Mesothelial cell of epicardium (in vitro differentiated cells): ENCODE data around the gene CADM4. TPM values are rescaled to one million over a fixed set of nuclear protein-coding genes. Genes with fewer than 3 reads are reported as not detected.
"Not testable (repeated sequence)": the region's sequence is repeated elsewhere in the genome, so short reads cannot be mapped to it uniquely, and the experiment has no call there.

ENCODE experiments used
- DNase-seq, 2 experiments: peaks; one replicate each; pipeline ENCODE4 v3.0.0; 2021; ENCODE audit warnings: low spot score in 2 of 2; ENCODE audit not compliant: unreplicated experiment in 2 of 2
- H3K27ac Mint-ChIP-seq: 2 replicates; pipeline ENCODE4 v1.8.0; 2021; ENCODE audit warnings: mixed read lengths
- H3K27me3 Mint-ChIP-seq: 2 replicates; pipeline ENCODE4 v1.8.0; 2021; ENCODE audit warnings: low read depth, mixed read lengths
- H3K36me3 Mint-ChIP-seq: 2 replicates; pipeline ENCODE4 v1.8.0; 2021; ENCODE audit warnings: mixed read lengths
- H3K4me1 Mint-ChIP-seq: 2 replicates; pipeline ENCODE4 v1.8.0; 2021; ENCODE audit warnings: mixed read lengths
- H3K4me3 Mint-ChIP-seq: 2 replicates; pipeline ENCODE4 v1.8.0; 2021; ENCODE audit warnings: mild to moderate bottlenecking, moderate library complexity, mixed read lengths
- H3K9me3 Mint-ChIP-seq: 2 replicates; pipeline ENCODE4 v1.8.0; 2021; ENCODE audit warnings: mixed read lengths
- total RNA-seq: library from RNA; stranded (reverse); gene quantifications from 3 replicates; pipeline ENCODE4 v1.2.1, GENCODE V29; 2021
- TF ChIP-seq, protein P1 (sequence below): fragments of 200-600 bp; sonication (generic); IDR thresholded peaks from one replicate; pipeline ENCODE4 v1.5.0; 2021; ENCODE audit warnings: antibody characterized with exemption; ENCODE audit not compliant: unreplicated experiment

The CADM4 gene
- total RNA-seq, 1 donor from 2014 or later: 47.1 TPM

GRCh38 chr19:43682824-43683661 is 43.4 kb upstream of the CADM4 start:
- TF ChIP-seq, protein P1, sequence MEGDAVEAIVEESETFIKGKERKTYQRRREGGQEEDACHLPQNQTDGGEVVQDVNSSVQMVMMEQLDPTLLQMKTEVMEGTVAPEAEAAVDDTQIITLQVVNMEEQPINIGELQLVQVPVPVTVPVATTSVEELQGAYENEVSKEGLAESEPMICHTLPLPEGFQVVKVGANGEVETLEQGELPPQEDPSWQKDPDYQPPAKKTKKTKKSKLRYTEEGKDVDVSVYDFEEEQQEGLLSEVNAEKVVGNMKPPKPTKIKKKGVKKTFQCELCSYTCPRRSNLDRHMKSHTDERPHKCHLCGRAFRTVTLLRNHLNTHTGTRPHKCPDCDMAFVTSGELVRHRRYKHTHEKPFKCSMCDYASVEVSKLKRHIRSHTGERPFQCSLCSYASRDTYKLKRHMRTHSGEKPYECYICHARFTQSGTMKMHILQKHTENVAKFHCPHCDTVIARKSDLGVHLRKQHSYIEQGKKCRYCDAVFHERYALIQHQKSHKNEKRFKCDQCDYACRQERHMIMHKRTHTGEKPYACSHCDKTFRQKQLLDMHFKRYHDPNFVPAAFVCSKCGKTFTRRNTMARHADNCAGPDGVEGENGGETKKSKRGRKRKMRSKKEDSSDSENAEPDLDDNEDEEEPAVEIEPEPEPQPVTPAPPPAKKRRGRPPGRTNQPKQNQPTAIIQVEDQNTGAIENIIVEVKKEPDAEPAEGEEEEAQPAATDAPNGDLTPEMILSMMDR: no peak
- no peaks in the 10 kb centered on the region for H3K36me3 Mint-ChIP-seq
- no peak overlapping the region for H3K4me3 Mint-ChIP-seq
- H3K27ac Mint-ChIP-seq: no peak overlapping the region
- peaks cover 8% of the 10 kb centered on the region for H3K4me1 Mint-ChIP-seq
- peaks cover 3% of the 10 kb centered on the region for H3K27me3 Mint-ChIP-seq
- H3K9me3 Mint-ChIP-seq: no peaks in the 10 kb centered on the region
- DNase-seq: no peak

DNA sequence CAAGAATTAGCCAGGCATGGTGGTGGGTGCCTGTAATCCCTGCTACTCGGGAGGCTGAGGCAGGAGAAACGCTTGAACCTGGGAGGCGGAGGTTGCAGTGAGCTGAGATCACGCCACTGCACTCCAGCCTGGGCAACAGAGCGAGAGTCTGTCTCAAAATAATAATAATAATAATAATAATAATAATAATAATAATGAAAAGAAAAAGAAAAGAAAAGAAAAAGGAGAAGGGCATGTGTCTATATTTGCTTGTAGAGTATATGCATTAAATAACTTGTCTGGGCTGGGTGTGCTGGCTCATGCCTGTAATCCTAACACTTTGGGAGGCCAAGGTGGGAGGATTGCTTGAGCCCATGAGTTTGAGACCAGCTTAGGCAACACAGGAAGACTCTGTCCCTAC is 42.6 kb upstream of the CADM4 start:
- not testable (repeated sequence) for H3K4me3 Mint-ChIP-seq, H3K9me3 Mint-ChIP-seq, DNase-seq, H3K4me1 Mint-ChIP-seq, H3K27me3 Mint-ChIP-seq, H3K27ac Mint-ChIP-seq, H3K36me3 Mint-ChIP-seq

DNA sequence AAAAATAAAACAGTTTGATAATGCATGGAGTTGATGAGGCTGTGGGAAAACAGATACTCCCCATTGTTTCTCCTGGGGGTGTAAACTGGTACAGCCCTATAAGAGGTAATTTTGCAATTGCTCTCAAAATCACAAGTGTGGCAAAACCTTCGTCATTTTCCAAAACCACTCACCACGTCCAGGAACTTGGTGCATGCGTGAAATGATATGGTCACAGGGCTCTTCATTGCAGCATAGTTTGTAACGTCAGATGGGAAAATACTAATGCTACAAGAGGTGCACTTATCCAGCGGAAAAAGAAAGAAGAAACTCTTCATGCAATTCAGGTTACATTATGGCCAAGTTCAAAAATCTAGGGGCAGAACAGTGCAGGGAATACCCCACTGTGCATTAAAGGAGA is 42.2 kb upstream of the CADM4 start:
- Mint-ChIP-seq H3K36me3 (no peaks in the 10 kb centered on the region), H3K4me3 (no peak overlapping the region), H3K4me1 (peaks cover 10% of the 10 kb centered on the region), H3K27me3 (peaks cover 3% of the 10 kb centered on the region), H3K9me3 (no peaks in the 10 kb centered on the region), H3K27ac (no peak overlapping the region)
- TF ChIP-seq, protein P1: no peak
- no peak for DNase-seq

- no peaks in the 10 kb centered on the region for H3K9me3 Mint-ChIP-seq
- peaks cover 3% of the 10 kb centered on the region for H3K27me3 Mint-ChIP-seq
- TF ChIP-seq, protein P1: no peak
- no peak for DNase-seq
- no peak overlapping the region for H3K27ac Mint-ChIP-seq
- H3K4me3 Mint-ChIP-seq: no peak overlapping the region
- no peaks in the 10 kb centered on the region for H3K36me3 Mint-ChIP-seq
- H3K4me1 Mint-ChIP-seq: peaks cover 24% of the 10 kb centered on the region
These were observed 39.0 kb upstream of the CADM4 start for GRCh38 chr19:43678512-43679261.

DNA sequence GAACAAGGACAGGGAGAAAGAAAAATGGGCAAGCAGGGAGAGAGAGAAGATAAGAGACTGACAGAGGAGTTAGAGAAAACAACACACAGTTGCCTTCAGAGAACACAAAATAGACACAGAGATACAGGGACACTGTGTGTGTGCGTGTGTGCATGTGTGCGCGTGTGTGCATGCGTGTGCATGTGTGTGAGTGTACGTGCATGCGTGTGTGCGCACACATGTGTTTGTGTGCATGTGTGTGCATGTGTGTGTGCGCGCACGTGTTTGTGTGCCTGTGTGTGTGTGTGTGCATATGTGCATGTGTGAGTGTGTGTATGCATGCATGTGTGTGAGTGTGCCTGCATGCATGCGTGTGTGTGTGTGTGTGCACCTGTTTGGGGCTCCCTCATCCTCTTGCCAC is 36.3 kb upstream of the CADM4 start:
- Mint-ChIP-seq H3K36me3 (no peaks in the 10 kb centered on the region), H3K4me1 (peaks cover 30% of the 10 kb centered on the region), H3K27me3 (peaks cover 3% of the 10 kb centered on the region), H3K4me3 (no peak overlapping the region), H3K27ac (peak overlapping the region; percentile 93), H3K9me3 (no peaks in the 10 kb centered on the region)
- DNase-seq: no peak
- TF ChIP-seq, protein P1: no peak

- H3K36me3 Mint-ChIP-seq: no peaks in the 10 kb centered on the region
- peaks cover 4% of the 10 kb centered on the region for H3K27me3 Mint-ChIP-seq
- H3K4me3 Mint-ChIP-seq: no peak overlapping the region
- H3K4me1 Mint-ChIP-seq: peaks cover 33% of the 10 kb centered on the region
- peak in 1 of 2 experiments; percentile 43 for DNase-seq
- H3K9me3 Mint-ChIP-seq: no peaks in the 10 kb centered on the region
- H3K27ac Mint-ChIP-seq: peak overlapping the region; percentile 93
- TF ChIP-seq, protein P1: no peak
These were observed 35.7 kb upstream of the CADM4 start for GRCh38 chr19:43675269-43675879.
